ENCODE data around the gene PITX2.

The PITX2 gene

GRCh38 chr4:110625576-110626257, 2.8 kb upstream of the PITX2 start:
- TF ChIP-seq, protein P1, sequence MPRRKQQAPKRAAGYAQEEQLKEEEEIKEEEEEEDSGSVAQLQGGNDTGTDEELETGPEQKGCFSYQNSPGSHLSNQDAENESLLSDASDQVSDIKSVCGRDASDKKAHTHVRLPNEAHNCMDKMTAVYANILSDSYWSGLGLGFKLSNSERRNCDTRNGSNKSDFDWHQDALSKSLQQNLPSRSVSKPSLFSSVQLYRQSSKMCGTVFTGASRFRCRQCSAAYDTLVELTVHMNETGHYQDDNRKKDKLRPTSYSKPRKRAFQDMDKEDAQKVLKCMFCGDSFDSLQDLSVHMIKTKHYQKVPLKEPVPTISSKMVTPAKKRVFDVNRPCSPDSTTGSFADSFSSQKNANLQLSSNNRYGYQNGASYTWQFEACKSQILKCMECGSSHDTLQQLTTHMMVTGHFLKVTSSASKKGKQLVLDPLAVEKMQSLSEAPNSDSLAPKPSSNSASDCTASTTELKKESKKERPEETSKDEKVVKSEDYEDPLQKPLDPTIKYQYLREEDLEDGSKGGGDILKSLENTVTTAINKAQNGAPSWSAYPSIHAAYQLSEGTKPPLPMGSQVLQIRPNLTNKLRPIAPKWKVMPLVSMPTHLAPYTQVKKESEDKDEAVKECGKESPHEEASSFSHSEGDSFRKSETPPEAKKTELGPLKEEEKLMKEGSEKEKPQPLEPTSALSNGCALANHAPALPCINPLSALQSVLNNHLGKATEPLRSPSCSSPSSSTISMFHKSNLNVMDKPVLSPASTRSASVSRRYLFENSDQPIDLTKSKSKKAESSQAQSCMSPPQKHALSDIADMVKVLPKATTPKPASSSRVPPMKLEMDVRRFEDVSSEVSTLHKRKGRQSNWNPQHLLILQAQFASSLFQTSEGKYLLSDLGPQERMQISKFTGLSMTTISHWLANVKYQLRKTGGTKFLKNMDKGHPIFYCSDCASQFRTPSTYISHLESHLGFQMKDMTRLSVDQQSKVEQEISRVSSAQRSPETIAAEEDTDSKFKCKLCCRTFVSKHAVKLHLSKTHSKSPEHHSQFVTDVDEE (CRISPR knock-in tag; IDR thresholded peaks at IDR 0.05): no peak
- TF ChIP-seq RARB (CRISPR knock-in tag; IDR thresholded peaks at IDR 0.05): no peak
- TF ChIP-seq ZFP30 (CRISPR knock-in tag; IDR thresholded peaks at IDR 0.05): no peak
- no peak for TF ChIP-seq SNAI2 (CRISPR knock-in tag; IDR thresholded peaks at IDR 0.05)
- no peak for TF ChIP-seq ZFP3 (CRISPR knock-in tag; IDR thresholded peaks at IDR 0.05)
- no peak for TF ChIP-seq OSR1 (CRISPR knock-in tag; IDR thresholded peaks at IDR 0.05)
- no peak for TF ChIP-seq TCF4 (CRISPR knock-in tag; IDR thresholded peaks at IDR 0.05; ENCODE audit: borderline replicate concordance)
- TF ChIP-seq PPARA (CRISPR knock-in tag; IDR thresholded peaks at IDR 0.05; ENCODE audit: borderline replicate concordance): no peak
- no peak for TF ChIP-seq ESRRG (CRISPR knock-in tag; IDR thresholded peaks at IDR 0.05)
- TF ChIP-seq ZC3H10 (CRISPR knock-in tag; IDR thresholded peaks at IDR 0.05): no peak
- no peak for TF ChIP-seq ZNF70 (CRISPR knock-in tag; IDR thresholded peaks at IDR 0.05)
- TF ChIP-seq ARNTL (CRISPR knock-in tag; IDR thresholded peaks at IDR 0.05; ENCODE audit: borderline replicate concordance, low read depth): no peak
- no peak for TF ChIP-seq CSDC2 (CRISPR knock-in tag; IDR thresholded peaks at IDR 0.05)
- no peak for ATAC-seq

DNA sequence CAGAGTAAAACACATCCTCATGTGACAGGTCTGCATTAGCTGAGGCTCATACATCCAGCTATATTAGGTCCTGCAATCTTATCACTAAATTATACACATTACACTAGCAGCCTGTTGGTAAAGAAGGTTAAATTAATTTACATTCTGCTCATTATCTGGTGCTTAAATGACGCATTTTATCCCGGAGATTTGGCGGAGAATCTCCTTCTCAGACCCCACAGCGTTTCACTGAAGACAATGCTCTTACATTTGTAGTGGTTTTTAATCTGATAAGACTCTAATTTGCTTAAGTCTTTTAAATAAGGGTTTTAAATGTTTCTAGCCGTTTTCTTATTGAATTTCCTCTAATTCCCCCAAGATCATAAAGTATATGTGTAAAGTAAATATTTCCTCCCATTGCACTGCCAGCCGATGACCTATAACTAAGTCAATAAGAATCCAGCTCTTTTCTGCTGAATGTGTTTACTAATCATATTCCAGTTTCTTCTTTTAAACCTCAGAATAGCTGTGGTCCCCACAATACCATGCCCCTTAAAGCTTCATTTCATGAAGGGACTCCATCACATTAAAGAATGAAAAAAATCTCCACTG, 2.1 kb upstream of the PITX2 start:
- no peak for ATAC-seq
- TF ChIP-seq CREB5 (CRISPR knock-in tag; IDR thresholded peaks at IDR 0.05; ENCODE audit: low read depth): no peak

DNA sequence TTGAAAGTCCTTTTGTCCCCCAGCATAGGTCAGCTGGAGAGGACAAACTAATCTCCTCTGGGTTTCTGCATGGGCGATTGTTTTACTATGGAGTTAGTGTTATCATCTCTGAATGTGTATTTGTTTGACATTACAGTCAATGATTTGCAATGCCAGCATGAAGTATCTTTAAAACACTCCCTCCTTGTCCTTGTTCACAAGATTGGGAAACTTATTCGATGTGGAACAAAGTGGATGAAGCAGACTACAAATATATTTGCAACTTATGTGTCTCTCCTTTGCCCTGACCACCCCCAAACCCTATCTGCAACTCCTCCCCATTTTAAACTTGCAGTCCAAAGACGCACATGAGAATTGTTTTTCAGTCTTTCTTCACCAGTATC, 1.5 kb upstream of the PITX2 start:
- no peak for ATAC-seq
- TF ChIP-seq ZNF70 (CRISPR knock-in tag; IDR thresholded peaks at IDR 0.05) (no peak), CSRNP3 (CRISPR knock-in tag; IDR thresholded peaks at IDR 0.05) (no peak), SNAI2 (CRISPR knock-in tag; IDR thresholded peaks at IDR 0.05) (no peak), RARB (CRISPR knock-in tag; IDR thresholded peaks at IDR 0.05) (no peak), CREB5 (CRISPR knock-in tag; IDR thresholded peaks at IDR 0.05; ENCODE audit: low read depth) (no peak), POU6F1 (CRISPR knock-in tag; IDR thresholded peaks at IDR 0.05; ENCODE audit: borderline replicate concordance, low read depth) (no peak), ZNF565 (CRISPR knock-in tag; conservative IDR thresholded peaks at IDR 0.05; ENCODE audit: low read depth) (no peak), ZC3H10 (CRISPR knock-in tag; IDR thresholded peaks at IDR 0.05) (no peak), ZNF8 (CRISPR knock-in tag; IDR thresholded peaks at IDR 0.05) (no peak), ISL1 (CRISPR knock-in tag; IDR thresholded peaks at IDR 0.05) (no peak), ZFP30 (CRISPR knock-in tag; IDR thresholded peaks at IDR 0.05) (no peak), CSDC2 (CRISPR knock-in tag; IDR thresholded peaks at IDR 0.05) (no peak), BACH2 (CRISPR knock-in tag; IDR thresholded peaks at IDR 0.05; ENCODE audit: borderline replicate concordance) (no peak), OSR1 (CRISPR knock-in tag; IDR thresholded peaks at IDR 0.05) (no peak), GLIS3 (CRISPR knock-in tag; IDR thresholded peaks at IDR 0.05) (no peak)
- TF ChIP-seq, protein P1 (CRISPR knock-in tag; IDR thresholded peaks at IDR 0.05): no peak

All from SK-N-SH treated with all-trans-retinoic acid at 6 μM for 48 hours (cell line).